Measurements from ENCODE around the gene COPG2.
"Not testable (repeated sequence)": the region's sequence is repeated elsewhere in the genome, so short reads cannot be mapped to it uniquely, and the experiment has no call there.

The COPG2 gene

DNA sequence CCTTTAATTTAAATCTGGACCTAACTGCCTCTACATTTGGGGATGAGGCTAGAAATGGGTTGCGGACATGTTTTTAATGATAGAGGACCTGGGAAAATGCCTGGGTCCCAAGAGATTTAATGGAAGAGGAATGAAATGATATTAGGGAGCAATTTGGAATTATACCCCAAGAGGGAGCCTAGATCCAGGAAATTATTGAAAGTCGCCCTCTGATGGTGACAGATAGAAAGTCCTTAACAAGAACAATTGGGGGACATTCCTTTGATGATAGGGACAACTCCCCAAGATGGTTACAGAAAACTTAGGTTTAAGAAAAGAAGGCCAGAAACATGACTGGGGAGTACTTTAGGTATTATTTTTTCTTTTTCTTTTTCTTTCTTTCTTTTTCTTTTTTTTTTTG is 27.3 kb upstream of the COPG2 start:
- TF ChIP-seq, protein P1, sequence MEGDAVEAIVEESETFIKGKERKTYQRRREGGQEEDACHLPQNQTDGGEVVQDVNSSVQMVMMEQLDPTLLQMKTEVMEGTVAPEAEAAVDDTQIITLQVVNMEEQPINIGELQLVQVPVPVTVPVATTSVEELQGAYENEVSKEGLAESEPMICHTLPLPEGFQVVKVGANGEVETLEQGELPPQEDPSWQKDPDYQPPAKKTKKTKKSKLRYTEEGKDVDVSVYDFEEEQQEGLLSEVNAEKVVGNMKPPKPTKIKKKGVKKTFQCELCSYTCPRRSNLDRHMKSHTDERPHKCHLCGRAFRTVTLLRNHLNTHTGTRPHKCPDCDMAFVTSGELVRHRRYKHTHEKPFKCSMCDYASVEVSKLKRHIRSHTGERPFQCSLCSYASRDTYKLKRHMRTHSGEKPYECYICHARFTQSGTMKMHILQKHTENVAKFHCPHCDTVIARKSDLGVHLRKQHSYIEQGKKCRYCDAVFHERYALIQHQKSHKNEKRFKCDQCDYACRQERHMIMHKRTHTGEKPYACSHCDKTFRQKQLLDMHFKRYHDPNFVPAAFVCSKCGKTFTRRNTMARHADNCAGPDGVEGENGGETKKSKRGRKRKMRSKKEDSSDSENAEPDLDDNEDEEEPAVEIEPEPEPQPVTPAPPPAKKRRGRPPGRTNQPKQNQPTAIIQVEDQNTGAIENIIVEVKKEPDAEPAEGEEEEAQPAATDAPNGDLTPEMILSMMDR (IDR thresholded peaks at IDR 0.05; ENCODE audit: insufficient read depth, low read length, poor library complexity, severe bottlenecking): peak; percentile 30
- TF ChIP-seq EZH2phosphoT487 (conservative IDR thresholded peaks at IDR 0.05; ENCODE audit: low read length): no peak
- Histone ChIP-seq H3F3A (ENCODE audit: insufficient read depth) (no peaks in the 10 kb centered on the region), H3K27ac (ENCODE audit: low read depth, low read length) (no peak overlapping the region), H2AFZ (ENCODE audit: low read depth, low read length, severe bottlenecking) (no peak overlapping the region), H3K79me2 (ENCODE audit: insufficient read depth, low read length) (no peaks in the 10 kb centered on the region), H3K9me2 (replicated peaks; ENCODE audit: insufficient read depth, low read length) (no peaks in the 10 kb centered on the region), H3K27me3 (ENCODE audit: low read length) (no peaks in the 10 kb centered on the region), H4K20me1 (ENCODE audit: low read depth, low read length) (no peaks in the 10 kb centered on the region), H3K9me3 (ENCODE audit: insufficient read depth, low read length) (no peaks in the 10 kb centered on the region), H3K36me3 (ENCODE audit: low read length) (no peaks in the 10 kb centered on the region), H3K9ac (ENCODE audit: low read length) (no peak overlapping the region), H3K4me2 (ENCODE audit: low read depth, low read length, poor library complexity, severe bottlenecking) (no peak overlapping the region), H3K4me3 (ENCODE audit: insufficient read depth, low read length, poor library complexity, severe bottlenecking) (no peak overlapping the region)

DNA sequence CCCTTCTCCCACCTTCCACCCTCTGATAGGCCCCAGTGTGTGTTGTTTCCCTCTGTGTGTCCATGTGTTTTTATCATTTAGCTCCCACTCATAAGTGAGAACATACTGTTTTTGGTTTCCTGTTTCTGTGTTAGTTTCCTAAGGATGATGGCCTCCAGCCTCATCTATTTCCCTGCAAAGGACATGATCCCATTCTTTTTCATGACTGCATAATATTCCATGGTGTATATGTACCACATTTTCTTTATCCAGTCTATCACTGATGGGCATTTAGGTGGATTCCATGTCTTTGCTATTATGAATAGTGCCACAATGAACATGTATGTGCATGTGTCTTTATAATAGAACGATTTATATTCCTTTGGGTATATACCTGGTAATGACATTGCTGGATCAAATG is 23.8 kb upstream of the COPG2 start:
- H3K9me3 ChIP-seq (ENCODE audit: insufficient read depth, low read length): peaks cover 12% of the 10 kb centered on the region; the same call in 1 of the 2 replicates
- not testable (repeated sequence) for H2AFZ ChIP-seq (ENCODE audit: low read depth, low read length, severe bottlenecking); H3K36me3 ChIP-seq (ENCODE audit: low read length); H3K27me3 ChIP-seq (ENCODE audit: low read length); H4K20me1 ChIP-seq (ENCODE audit: low read depth, low read length); H3K79me2 ChIP-seq (ENCODE audit: insufficient read depth, low read length); H3K9ac ChIP-seq (ENCODE audit: low read length); H3K4me3 ChIP-seq (ENCODE audit: insufficient read depth, low read length, poor library complexity, severe bottlenecking); H3K4me2 ChIP-seq (ENCODE audit: low read depth, low read length, poor library complexity, severe bottlenecking); H3K9me2 ChIP-seq (replicated peaks; ENCODE audit: insufficient read depth, low read length); H3F3A ChIP-seq (ENCODE audit: insufficient read depth); H3K27ac ChIP-seq (ENCODE audit: low read depth, low read length)

DNA sequence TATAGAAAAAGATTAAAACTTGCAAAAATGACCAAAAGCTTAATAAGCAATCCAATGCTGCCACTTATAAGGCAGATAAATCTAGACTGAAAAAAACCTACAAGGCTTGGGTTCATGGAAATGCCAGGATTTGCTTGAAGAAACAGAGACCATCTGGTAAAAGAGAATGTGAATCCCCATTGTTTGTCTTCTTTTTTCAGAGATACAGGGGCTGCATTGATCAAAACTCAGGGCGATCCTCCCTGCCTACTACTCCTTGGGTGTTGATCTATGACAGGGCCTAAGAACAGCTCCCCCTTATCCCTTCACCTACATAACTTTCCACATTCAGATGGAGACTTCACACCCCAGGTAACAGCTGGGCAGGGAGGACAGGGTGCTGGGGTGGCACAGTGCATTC is 21.1 kb upstream of the COPG2 start:
- H3F3A ChIP-seq (ENCODE audit: insufficient read depth): no peaks in the 10 kb centered on the region
- no peak overlapping the region for H3K4me2 ChIP-seq (ENCODE audit: low read depth, low read length, poor library complexity, severe bottlenecking)
- no peaks in the 10 kb centered on the region for H4K20me1 ChIP-seq (ENCODE audit: low read depth, low read length)
- no peaks in the 10 kb centered on the region for H3K9me2 ChIP-seq (replicated peaks; ENCODE audit: insufficient read depth, low read length)
- no peak overlapping the region for H3K27ac ChIP-seq (ENCODE audit: low read depth, low read length)
- no peak overlapping the region for H2AFZ ChIP-seq (ENCODE audit: low read depth, low read length, severe bottlenecking)
- H3K79me2 ChIP-seq (ENCODE audit: insufficient read depth, low read length): no peaks in the 10 kb centered on the region
- H3K36me3 ChIP-seq (ENCODE audit: low read length): no peaks in the 10 kb centered on the region
- no peaks in the 10 kb centered on the region for H3K27me3 ChIP-seq (ENCODE audit: low read length)
- H3K4me3 ChIP-seq (ENCODE audit: insufficient read depth, low read length, poor library complexity, severe bottlenecking): no peak overlapping the region
- H3K9me3 ChIP-seq (ENCODE audit: insufficient read depth, low read length): peaks cover 12% of the 10 kb centered on the region; the same call in 1 of the 2 replicates
- no peak overlapping the region for H3K9ac ChIP-seq (ENCODE audit: low read length)
- TF ChIP-seq, protein P1 (IDR thresholded peaks at IDR 0.05; ENCODE audit: insufficient read depth, low read length, poor library complexity, severe bottlenecking): no peak
- no peak for TF ChIP-seq EZH2phosphoT487 (conservative IDR thresholded peaks at IDR 0.05; ENCODE audit: low read length)

DNA sequence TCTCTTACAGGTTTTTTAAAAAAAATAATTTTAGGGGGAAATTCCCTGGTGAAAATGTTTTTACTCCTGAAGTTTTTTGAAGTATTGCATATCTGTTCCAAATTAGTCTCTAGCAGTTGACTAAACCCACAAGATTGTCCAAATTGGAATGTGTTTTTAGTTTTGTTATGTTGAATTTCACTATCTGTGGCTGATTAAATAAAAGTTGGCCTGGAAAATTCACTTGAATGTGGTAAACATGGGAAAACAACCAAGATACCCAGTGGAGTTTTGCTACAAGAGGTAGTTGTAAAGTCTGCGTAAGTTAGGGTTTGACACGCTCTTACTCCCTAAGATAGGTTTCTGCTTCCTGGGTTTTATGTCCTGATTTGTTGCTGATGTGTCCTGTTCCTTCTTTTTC is 14.5 kb upstream of the COPG2 start:
- Histone ChIP-seq H3K9ac (ENCODE audit: low read length) (no peak overlapping the region), H3K4me3 (ENCODE audit: insufficient read depth, low read length, poor library complexity, severe bottlenecking) (no peak overlapping the region), H3K27ac (ENCODE audit: low read depth, low read length) (no peak overlapping the region), H3F3A (ENCODE audit: insufficient read depth) (no peaks in the 10 kb centered on the region), H3K4me2 (ENCODE audit: low read depth, low read length, poor library complexity, severe bottlenecking) (no peak overlapping the region), H2AFZ (ENCODE audit: low read depth, low read length, severe bottlenecking) (no peak overlapping the region), H3K79me2 (ENCODE audit: insufficient read depth, low read length) (no peaks in the 10 kb centered on the region), H3K9me2 (replicated peaks; ENCODE audit: insufficient read depth, low read length) (no peaks in the 10 kb centered on the region), H4K20me1 (ENCODE audit: low read depth, low read length) (no peaks in the 10 kb centered on the region), H3K36me3 (ENCODE audit: low read length) (no peaks in the 10 kb centered on the region), H3K9me3 (ENCODE audit: insufficient read depth, low read length) (0 out of 2 replicates have a peak, but pooled peaks cover 5% of the 10 kb centered on the region), H3K27me3 (ENCODE audit: low read length) (no peaks in the 10 kb centered on the region)
- TF ChIP-seq, protein P1 (IDR thresholded peaks at IDR 0.05; ENCODE audit: insufficient read depth, low read length, poor library complexity, severe bottlenecking): no peak
- no peak for TF ChIP-seq EZH2phosphoT487 (conservative IDR thresholded peaks at IDR 0.05; ENCODE audit: low read length)
